Nephron progenitor cell (in vitro differentiated cells): ENCODE measurements around the gene MORN1.

Source experiments
- DNase-seq: peaks from one replicate; pipeline ENCODE4 v3.0.0; 2021
- H3K27ac Mint-ChIP-seq: 2 replicates; pipeline ENCODE4 v1.8.0; 2021; ENCODE audit warnings: mild to moderate bottlenecking, moderate library complexity, mixed read lengths
- H3K27me3 Mint-ChIP-seq: 2 replicates; pipeline ENCODE4 v1.8.0; 2021; ENCODE audit warnings: mild to moderate bottlenecking, low read depth, mixed read lengths; ENCODE audit not compliant: poor library complexity
- H3K36me3 Mint-ChIP-seq: 2 replicates; pipeline ENCODE4 v1.8.0; 2021; ENCODE audit warnings: low read depth, mixed read lengths
- H3K4me1 Mint-ChIP-seq: 2 replicates; pipeline ENCODE4 v1.8.0; 2021; ENCODE audit warnings: mixed read lengths
- H3K4me3 Mint-ChIP-seq: 2 replicates; pipeline ENCODE4 v1.8.0; 2021; ENCODE audit warnings: mild to moderate bottlenecking, moderate library complexity, mixed read lengths
- H3K9me3 Mint-ChIP-seq: 2 replicates; pipeline ENCODE4 v1.8.0; 2021; ENCODE audit warnings: mild to moderate bottlenecking, moderate library complexity, mixed read lengths
- CTCF ChIP-seq: fragments of 200-600 bp; sonication (generic); IDR thresholded peaks from 2 replicates; pipeline ENCODE4 v1.5.0; 2021; ENCODE audit warnings: antibody characterized with exemption

The MORN1 gene

GRCh38 chr1:2303016-2303775, 88.2 kb downstream of the MORN1 start:
- no peak for TF ChIP-seq CTCF
- Mint-ChIP-seq H3K4me3 (no peak overlapping the region), H3K27me3 (peaks cover 2% of the 10 kb centered on the region), H3K27ac (peak overlapping the region; percentile 82), H3K36me3 (peaks cover 32% of the 10 kb centered on the region), H3K4me1 (peaks cover 38% of the 10 kb centered on the region), H3K9me3 (no peaks in the 10 kb centered on the region)
- no peak for DNase-seq

GRCh38 chr1:2302292-2302925, 88.9 kb downstream of the MORN1 start:
- no peak overlapping the region for H3K4me3 Mint-ChIP-seq
- TF ChIP-seq CTCF = no peak
- no peaks in the 10 kb centered on the region for H3K9me3 Mint-ChIP-seq
- peaks cover 2% of the 10 kb centered on the region for H3K27me3 Mint-ChIP-seq
- DNase-seq = no peak
- no peak overlapping the region for H3K27ac Mint-ChIP-seq
- peaks cover 30% of the 10 kb centered on the region for H3K4me1 Mint-ChIP-seq
- H3K36me3 Mint-ChIP-seq = peaks cover 24% of the 10 kb centered on the region

GRCh38 chr1:2301607-2302291, 89.6 kb downstream of the MORN1 start:
- Mint-ChIP-seq H3K27me3 (peaks cover 2% of the 10 kb centered on the region), H3K4me1 (peaks cover 31% of the 10 kb centered on the region), H3K4me3 (no peak overlapping the region), H3K9me3 (no peaks in the 10 kb centered on the region), H3K36me3 (peaks cover 19% of the 10 kb centered on the region), H3K27ac (no peak overlapping the region)
- no peak for TF ChIP-seq CTCF
- no peak for DNase-seq

- Mint-ChIP-seq H3K9me3 (no peaks in the 10 kb centered on the region), H3K4me3 (no peak overlapping the region), H3K36me3 (peaks cover 23% of the 10 kb centered on the region), H3K27me3 (peaks cover 2% of the 10 kb centered on the region), H3K4me1 (peaks cover 37% of the 10 kb centered on the region), H3K27ac (no peak overlapping the region)
- no peak for TF ChIP-seq CTCF
- no peak for DNase-seq
These were observed 90.3 kb downstream of the MORN1 start for GRCh38 chr1:2300851-2301606.

GRCh38 chr1:2300004-2300771, 91.2 kb downstream of the MORN1 start:
- Mint-ChIP-seq H3K27ac (peak overlapping the region; percentile 19), H3K36me3 (peaks cover 25% of the 10 kb centered on the region), H3K9me3 (no peaks in the 10 kb centered on the region), H3K4me1 (peaks cover 36% of the 10 kb centered on the region), H3K27me3 (peaks cover 2% of the 10 kb centered on the region), H3K4me3 (no peak overlapping the region)
- DNase-seq = no peak
- TF ChIP-seq CTCF = no peak
